H1 (cell line): ENCODE measurements around the gene KRTAP10-12. TPM values are rescaled to one million over a fixed set of nuclear protein-coding genes. Genes with fewer than 3 reads are reported as not detected.

Source experiments
- CTCF ChIA-PET: fragments of 300-600 bp; sonication (Branson Sonifier 250); formaldehyde crosslinking; loops from one replicate; lab custom pipeline; 2021; ENCODE audit not compliant: partially characterized antibody; lab: Charles Lee
- POLR2A ChIA-PET: fragments of 300-600 bp; sonication (Branson Sonifier 250); formaldehyde crosslinking; loops from one replicate; lab custom pipeline; 2021; ENCODE audit warnings: inconsistent platforms; ENCODE audit not compliant: partially characterized antibody; lab: Charles Lee
- DNase-seq, 2 experiments: peaks; one replicate each; pipeline versions ENCODE4 v3.0.0 to v3.0.0-alpha.2; 2010 to 2022; ENCODE audit warnings: low spot score in 2 of 2, low read depth in 1 of 2, mixed read lengths in 1 of 2
- FAIRE-seq: peaks from 2 replicates; lab custom pipeline; 2011; peaks lifted over from hg19 to GRCh38; lab: Jason Lieb, UNC
- H2AFZ ChIP-seq: 2 replicates; pipeline ENCODE4 v1.8.1; 2012; ENCODE audit warnings: low read length, inconsistent platforms
- H2AK5ac ChIP-seq: 2 replicates; pipeline ENCODE4 v1.6.1; 2013; ENCODE audit warnings: low read depth, low read length
- H2BK120ac ChIP-seq: replicated peaks from 2 replicates; pipeline ENCODE3; 2013; ENCODE audit warnings: low read depth, low read length, inconsistent platforms
- H2BK12ac ChIP-seq: 2 replicates; pipeline ENCODE4 v1.6.1; 2013; ENCODE audit warnings: low read depth, low read length
- H2BK15ac ChIP-seq: 2 replicates; pipeline ENCODE4 v1.6.1; 2013; ENCODE audit warnings: low read length
- H2BK20ac ChIP-seq: 2 replicates; pipeline ENCODE4 v1.6.1; 2013; ENCODE audit warnings: low read length
- H2BK5ac ChIP-seq: 2 replicates; pipeline ENCODE4 v1.6.1; 2013; ENCODE audit warnings: low read depth, low read length
- H3K14ac ChIP-seq: 2 replicates; pipeline ENCODE4 v1.6.1; 2013; ENCODE audit warnings: inconsistent platforms; ENCODE audit not compliant: insufficient read length
- H3K18ac ChIP-seq: 2 replicates; pipeline ENCODE4 v1.6.1; 2013; ENCODE audit warnings: low read length; ENCODE audit errors: extremely low read depth
- H3K23ac ChIP-seq: 2 replicates; pipeline ENCODE4 v1.6.1; 2013; ENCODE audit warnings: inconsistent platforms; ENCODE audit not compliant: insufficient read length
- H3K23me2 ChIP-seq: 2 replicates; pipeline ENCODE4 v1.6.1; 2013; ENCODE audit warnings: low read depth, low read length
- H3K27ac ChIP-seq: 2 replicates; pipeline ENCODE4 v1.6.1; 2011; ENCODE audit warnings: low read depth, low read length, inconsistent platforms
- H3K27me3 ChIP-seq, 4 experiments: replicated peaks in 1 of 4; 1 replicate in 1 of 4; 2 replicates in 3 of 4; pipeline versions ENCODE4 v1.6.1 to v1.8.1; 2011 to 2013; ENCODE audit warnings: low read length in 3 of 4, mild to moderate bottlenecking in 3 of 4, inconsistent platforms in 2 of 4, mixed read lengths in 2 of 4, moderate library complexity in 1 of 4; ENCODE audit not compliant: control insufficient read depth in 3 of 4, insufficient read depth in 3 of 4; ENCODE audit errors: extremely low read depth in 1 of 4
- H3K36me3 ChIP-seq, 4 experiments: 2 replicates each; pipeline versions ENCODE4 v1.6.1 to v1.8.1; 2011 to 2013; ENCODE audit warnings: mild to moderate bottlenecking in 4 of 4, low read length in 3 of 4, moderate library complexity in 2 of 4, control low read depth in 1 of 4, inconsistent platforms in 1 of 4; ENCODE audit not compliant: insufficient read depth in 4 of 4, control insufficient read depth in 2 of 4
- H3K4ac ChIP-seq: replicated peaks from 2 replicates; pipeline ENCODE3; 2013; ENCODE audit warnings: low read length, low read depth, mixed read lengths, inconsistent platforms; ENCODE audit not compliant: insufficient read length
- H3K4me1 ChIP-seq, 4 experiments: replicated peaks in 1 of 4; 1 replicate in 1 of 4; 2 replicates in 3 of 4; pipeline versions ENCODE4 v1.6.1 to v1.8.1; 2011 to 2013; ENCODE audit warnings: low read length in 3 of 4, inconsistent platforms in 2 of 4, mixed read lengths in 1 of 4; ENCODE audit not compliant: insufficient read depth in 4 of 4, control insufficient read depth in 3 of 4
- H3K4me2 ChIP-seq, 2 experiments: 2 replicates each; pipeline versions ENCODE4 v1.6.1 to v1.8.1; 2011 to 2013; ENCODE audit warnings: low read depth in 2 of 2, low read length in 2 of 2, control low read depth in 1 of 2, inconsistent platforms in 1 of 2, mild to moderate bottlenecking in 1 of 2; ENCODE audit not compliant: insufficient read depth in 1 of 2
- H3K4me3 ChIP-seq, 4 experiments: fragments of 200-600, 300-600 bp in 1 of 4; sonication (generic), shearing (Covaris generic), sonication (Bioruptor Twin) in 1 of 4; 2 replicates each; pipeline versions ENCODE4 v1.5.1 to v1.8.1; 2011 to 2016; ENCODE audit warnings: low read length in 4 of 4, low read depth in 3 of 4, control low read depth in 2 of 4, inconsistent platforms in 2 of 4, mild to moderate bottlenecking in 2 of 4, mixed read lengths in 1 of 4, moderate library complexity in 1 of 4; ENCODE audit not compliant: insufficient read depth in 2 of 4; ENCODE audit errors: extremely low read depth in 1 of 4
- H3K56ac ChIP-seq: replicated peaks from 2 replicates; pipeline ENCODE3; 2013; ENCODE audit warnings: low read depth, mild to moderate bottlenecking, mixed read lengths, low read length, inconsistent platforms; ENCODE audit not compliant: insufficient read length
- H3K79me1 ChIP-seq: 2 replicates; pipeline ENCODE4 v1.6.1; 2013; ENCODE audit warnings: low read depth, low read length, control low read depth
- H3K79me2 ChIP-seq, 2 experiments: 2 replicates each; pipeline versions ENCODE4 v1.6.1 to v1.8.1; 2012 to 2013; ENCODE audit warnings: low read length in 2 of 2, mild to moderate bottlenecking in 2 of 2, inconsistent platforms in 1 of 2; ENCODE audit not compliant: insufficient read depth in 2 of 2, control insufficient read depth in 1 of 2
- H3K9ac ChIP-seq, 4 experiments: replicated peaks in 1 of 4; 1 replicate in 1 of 4; 2 replicates in 3 of 4; pipeline versions ENCODE4 v1.6.1 to v1.8.1; 2011 to 2013; ENCODE audit warnings: low read depth in 3 of 4, low read length in 3 of 4, control low read depth in 2 of 4, mild to moderate bottlenecking in 2 of 4, moderate library complexity in 2 of 4, inconsistent platforms in 1 of 4; ENCODE audit errors: extremely low read depth in 1 of 4
- H3K9me3 ChIP-seq, 2 experiments: 2 replicates each; pipeline versions ENCODE4 v1.6.1 to v1.8.1; 2012 to 2013; ENCODE audit warnings: mild to moderate bottlenecking in 2 of 2, moderate library complexity in 2 of 2, control low read depth in 1 of 2, inconsistent platforms in 1 of 2, low read depth in 1 of 2, low read length in 1 of 2, mixed read lengths in 1 of 2; ENCODE audit not compliant: insufficient read depth in 2 of 2
- H4K20me1 ChIP-seq, 2 experiments: replicated peaks in 1 of 2; 2 replicates each; pipeline versions ENCODE3 to v1.8.1; 2011 to 2013; ENCODE audit warnings: inconsistent platforms in 2 of 2, low read length in 2 of 2, mild to moderate bottlenecking in 1 of 2; ENCODE audit not compliant: insufficient read depth in 2 of 2, control insufficient read depth in 1 of 2
- H4K5ac ChIP-seq: 2 replicates; pipeline ENCODE4 v1.6.1; 2013; ENCODE audit warnings: low read length, low read depth, mixed read lengths, inconsistent platforms; ENCODE audit not compliant: insufficient read length
- H4K8ac ChIP-seq: 2 replicates; pipeline ENCODE4 v1.8.0; 2013; ENCODE audit warnings: mild to moderate bottlenecking, moderate library complexity, low read length, inconsistent platforms; ENCODE audit not compliant: insufficient read depth; ENCODE audit errors: extremely low read depth
- H4K91ac ChIP-seq: replicated peaks from 2 replicates; pipeline ENCODE3; 2013; ENCODE audit warnings: low read length, mixed read lengths, inconsistent platforms; ENCODE audit not compliant: insufficient read length
- EP300 ChIP-seq, 2 experiments: IDR thresholded peaks; 1 replicate in 1 of 2; 2 replicates in 1 of 2; pipeline ENCODE4 v1.6.1; 2011 to 2012; ENCODE audit warnings: low read depth in 2 of 2, low read length in 2 of 2, mild to moderate bottlenecking in 2 of 2, borderline replicate concordance in 1 of 2, inconsistent platforms in 1 of 2, moderate library complexity in 1 of 2
- POLR2AphosphoS5 ChIP-seq: IDR thresholded peaks from 2 replicates; pipeline ENCODE4 v1.6.1; 2011; ENCODE audit warnings: low read depth, low read length
- POU5F1 ChIP-seq: IDR thresholded peaks from 2 replicates; pipeline ENCODE4 v1.6.1; 2011; ENCODE audit warnings: low read depth, mild to moderate bottlenecking, low read length, moderate library complexity
- RAD21 ChIP-seq, 2 experiments: IDR thresholded peaks in 1 of 2; conservative IDR thresholded peaks in 1 of 2; 2 replicates each; pipeline ENCODE4 v1.6.1; 2011; ENCODE audit warnings: low read depth in 2 of 2, low read length in 2 of 2, improper control_type of control experiment in 1 of 2, inconsistent platforms in 1 of 2, mild to moderate bottlenecking in 1 of 2, moderate library complexity in 1 of 2
- RNF2 ChIP-seq: fragments of 200-900, 300-1000 bp; sonication (generic); IDR thresholded peaks from 2 replicates; pipeline ENCODE4 v1.7.1; 2016; ENCODE audit warnings: borderline replicate concordance, low read depth, mild to moderate bottlenecking, antibody characterized with exemption, low read length; ENCODE audit not compliant: poor library complexity, severe bottlenecking; ENCODE audit errors: missing control alignments
- RXRA ChIP-seq: IDR thresholded peaks from 2 replicates; pipeline ENCODE4 v1.6.1; 2011; ENCODE audit warnings: low read depth, mild to moderate bottlenecking, low read length, moderate library complexity; ENCODE audit not compliant: insufficient read depth
- TBP ChIP-seq: IDR thresholded peaks from 2 replicates; pipeline ENCODE4 v1.6.1; 2011; ENCODE audit warnings: low read depth, low read length, improper control_type of control experiment
- USF2 ChIP-seq: IDR thresholded peaks from 2 replicates; pipeline ENCODE4 v1.6.1; 2011; ENCODE audit warnings: low read length, improper control_type of control experiment
- WGBS, 2 experiments: shearing (Covaris generic) in 1 of 2; methylation state at CpG; one replicate each; pipeline versions ENCODE4 v1.1.6 to v1.1.7; 2013 to 2015; ENCODE audit warnings: low lambda C conversion rate in 2 of 2, mixed read lengths in 2 of 2, inconsistent platforms in 1 of 2, low coverage in 1 of 2, missing lambda C conversion rate in 1 of 2; ENCODE audit not compliant: insufficient replicate concordance in 2 of 2, insufficient coverage in 1 of 2, insufficient read length in 1 of 2; ENCODE audit errors: extremely low coverage in 1 of 2, missing lambda C conversion rate in 1 of 2; 5-methylcytosine and 5-hydroxymethylcytosine counted together
- polyA plus RNA-seq, 7 experiments: library from polyadenylated mRNA; depleted of rRNA in 3 of 7; stranded (reverse) in 5 of 7; unstranded in 2 of 7; fragments of >200 nt in 5 of 7; fragments of 200-250 nt in 2 of 7; gene quantifications; 1 replicate in 5 of 7; 2 replicates in 1 of 7; 4 replicates in 1 of 7; pipeline versions ENCODE4 v1.2.1 to v1.2.3, GENCODE V29; 2011 to 2013; ENCODE audit warnings: missing spikeins in 2 of 7, mixed read lengths in 2 of 7
- total RNA-seq: library from RNA; stranded (reverse); fragmentation: NEBNext Ultra II Directional; extraction: Animal tissue kit (Norgen Biotek cat#: 25700); gene quantifications from 2 replicates; pipeline ENCODE4 v1.2.1, GENCODE V29; 2021

The KRTAP10-12 gene
- total and polyA plus RNA-seq, 2 of the 8 experiments (the other 6 are each of a cell fraction or from before 2014, with no cell fraction given): not detected

- Histone ChIP-seq H3K4ac (no peak overlapping the region), H3K9ac (no peak overlapping the region), H3K79me1 (no peaks in the 10 kb centered on the region), H3K56ac (no peak overlapping the region), H3K36me3 (no peaks in the 10 kb centered on the region), H2BK5ac (no peak overlapping the region), H3K27ac (no peak overlapping the region), H2AK5ac (no peak overlapping the region), H2AFZ (no peak overlapping the region), H3K27me3 (no peaks in the 10 kb centered on the region), H4K20me1 (no peaks in the 10 kb centered on the region), H2BK12ac (no peak overlapping the region), H4K91ac (no peak overlapping the region), H3K79me2 (no peaks in the 10 kb centered on the region), H3K18ac (no peak overlapping the region; the same call in 1 of the 2 replicates), H3K9me3 (peaks cover 58 to 63% of the 10 kb centered on the region in 2 experiments), H2BK15ac (no peak overlapping the region), H3K4me1 (no peaks in the 10 kb centered on the region), H2BK20ac (no peak overlapping the region), H3K4me3 (no peak overlapping the region), H3K23me2 (no peaks in the 10 kb centered on the region; the same call in 1 of the 2 replicates), H4K8ac (no peak overlapping the region), H3K4me2 (no peak overlapping the region), H4K5ac (no peak overlapping the region), H3K14ac (no peak overlapping the region), H3K23ac (no peak overlapping the region), H2BK120ac (no peak overlapping the region)
- DNase-seq (peak in 1 of 2 experiments; percentile 17), FAIRE-seq (no peak)
- WGBS, 2 experiments: 78% methylated on average over 7 of the region's 7 CpGs; no CpG with 5 or more reads in 1 of the 2 experiments
- CTCF ChIA-PET: interaction anchor here (0.7 to 2.3 kb wide), 8 partner anchors 9 to 251 kb away, joined by 3 to 10 read pairs (median 4); partner anchors contain the start of gene TSPEAR
- POLR2A ChIA-PET: no interaction called here
- no peak for TF ChIP-seq RXRA
- no peak for TF ChIP-seq RNF2
- no peak for TF ChIP-seq TBP
- TF ChIP-seq USF2: no peak
- TF ChIP-seq RAD21 (IDR thresholded peaks at IDR 0.05 in 1 of 2, conservative IDR thresholded peaks at IDR 0.05 in 1 of 2; ENCODE audit: low read depth in 2 of 2, low read length in 2 of 2): no peak
- TF ChIP-seq POU5F1: no peak
- TF ChIP-seq EP300 (IDR thresholded peaks at IDR 0.05; ENCODE audit: borderline replicate concordance in 1 of 2, low read depth in 2 of 2, low read length in 2 of 2): no peak
- no peak for TF ChIP-seq POLR2AphosphoS5
Observed at GRCh38 chr21:44740742-44741141, 43.8 kb downstream of the KRTAP10-12 start.
